HepG2 (cell line): Measurements from ENCODE around the gene GBA2.

ENCODE experiments used
- ARID2 ChIP-seq: sonication (generic); formaldehyde crosslinking; IDR thresholded peaks from 2 replicates; pipeline ENCODE4 v1.8.1; 2022; ENCODE audit warnings: mild to moderate bottlenecking, missing genetic modification reagents, borderline replicate concordance
- CREB1 ChIP-seq, 2 experiments: fragments of 450-650 bp in 1 of 2; IDR thresholded peaks; 2 replicates each; pipeline ENCODE4 v1.6.1; 2016 to 2017; ENCODE audit warnings: control low read depth in 1 of 2, mild to moderate bottlenecking in 1 of 2, missing compliant biosample characterization in 1 of 2, missing genetic modification characterization in 1 of 2
- CTCF ChIP-seq: sonication (generic); formaldehyde crosslinking; IDR thresholded peaks from 2 replicates; pipeline ENCODE4 v1.5.0; 2020; ENCODE audit warnings: mild to moderate bottlenecking, missing genetic modification reagents, moderate library complexity
- E2F1 ChIP-seq: sonication (generic); formaldehyde crosslinking; IDR thresholded peaks from 2 replicates; pipeline ENCODE4 v1.5.0; 2020; ENCODE audit warnings: missing genetic modification reagents
- NR2C2 ChIP-seq: sonication (generic); formaldehyde crosslinking; IDR thresholded peaks from 2 replicates; pipeline ENCODE4 v1.4.0; 2020; ENCODE audit warnings: missing genetic modification reagents, mild to moderate bottlenecking, moderate library complexity, borderline replicate concordance
- SRF ChIP-seq: IDR thresholded peaks from 2 replicates; pipeline ENCODE4 v1.6.1; 2011; ENCODE audit warnings: mild to moderate bottlenecking, low read depth, low read length, moderate library complexity
- ZNF24 ChIP-seq: fragments of 450-650 bp; IDR thresholded peaks from 2 replicates; pipeline ENCODE4 v1.6.1; 2017; ENCODE audit warnings: antibody characterized with exemption, mild to moderate bottlenecking
- ZNF577 ChIP-seq: sonication (generic); formaldehyde crosslinking; IDR thresholded peaks from 2 replicates; pipeline ENCODE4 v1.4.0; 2020; ENCODE audit warnings: mild to moderate bottlenecking, low read depth, missing genetic modification reagents, borderline replicate concordance
- TF ChIP-seq, protein P1 (sequence below): sonication (generic); formaldehyde crosslinking; IDR thresholded peaks from 2 replicates; pipeline ENCODE4 v1.4.0; 2020; ENCODE audit warnings: missing genetic modification reagents, mild to moderate bottlenecking, borderline replicate concordance

- TF ChIP-seq ARID2: no peak
- TF ChIP-seq SRF: no peak
- TF ChIP-seq CREB1 (IDR thresholded peaks at IDR 0.05): no peak
- no peak for TF ChIP-seq CREB1 (CRISPR knock-in tag; IDR thresholded peaks at IDR 0.05)
- no peak for TF ChIP-seq E2F1 (CRISPR knock-in tag)
- no peak for TF ChIP-seq CTCF (CRISPR knock-in tag)
- TF ChIP-seq, protein P1, sequence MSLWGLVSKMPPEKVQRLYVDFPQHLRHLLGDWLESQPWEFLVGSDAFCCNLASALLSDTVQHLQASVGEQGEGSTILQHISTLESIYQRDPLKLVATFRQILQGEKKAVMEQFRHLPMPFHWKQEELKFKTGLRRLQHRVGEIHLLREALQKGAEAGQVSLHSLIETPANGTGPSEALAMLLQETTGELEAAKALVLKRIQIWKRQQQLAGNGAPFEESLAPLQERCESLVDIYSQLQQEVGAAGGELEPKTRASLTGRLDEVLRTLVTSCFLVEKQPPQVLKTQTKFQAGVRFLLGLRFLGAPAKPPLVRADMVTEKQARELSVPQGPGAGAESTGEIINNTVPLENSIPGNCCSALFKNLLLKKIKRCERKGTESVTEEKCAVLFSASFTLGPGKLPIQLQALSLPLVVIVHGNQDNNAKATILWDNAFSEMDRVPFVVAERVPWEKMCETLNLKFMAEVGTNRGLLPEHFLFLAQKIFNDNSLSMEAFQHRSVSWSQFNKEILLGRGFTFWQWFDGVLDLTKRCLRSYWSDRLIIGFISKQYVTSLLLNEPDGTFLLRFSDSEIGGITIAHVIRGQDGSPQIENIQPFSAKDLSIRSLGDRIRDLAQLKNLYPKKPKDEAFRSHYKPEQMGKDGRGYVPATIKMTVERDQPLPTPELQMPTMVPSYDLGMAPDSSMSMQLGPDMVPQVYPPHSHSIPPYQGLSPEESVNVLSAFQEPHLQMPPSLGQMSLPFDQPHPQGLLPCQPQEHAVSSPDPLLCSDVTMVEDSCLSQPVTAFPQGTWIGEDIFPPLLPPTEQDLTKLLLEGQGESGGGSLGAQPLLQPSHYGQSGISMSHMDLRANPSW (CRISPR knock-in tag): no peak
- no peak for TF ChIP-seq ZNF24
- TF ChIP-seq NR2C2: no peak
- no peak for TF ChIP-seq ZNF577 (CRISPR knock-in tag)
Measured at GRCh38 chr9:35712762-35713400, 36.1 kb downstream of the GBA2 start.
